22Rv1 (cell line): ENCODE results near the gene SMIM14.

ENCODE experiments used
- CTCF ChIP-seq: fragments of 450-650 bp; IDR thresholded peaks from 2 replicates; pipeline ENCODE4 v1.5.1; 2017; ENCODE audit warnings: mild to moderate bottlenecking
- ZFX ChIP-seq: fragments of 450-650 bp; IDR thresholded peaks from 2 replicates; pipeline ENCODE4 v1.6.1; 2017; ENCODE audit warnings: antibody characterized with exemption, borderline replicate concordance

- no peak for TF ChIP-seq CTCF
- TF ChIP-seq ZFX: no peak
These were observed 18.8 kb upstream of the SMIM14 start for GRCh38 chr4:39657465-39657864.
